Activated naive CD8-positive, alpha-beta T cell treated with anti-CD3 and anti-CD28 coated beads for 36 hours (primary cell): ENCODE results near the gene APOL2. TPM values are rescaled to one million over a fixed set of nuclear protein-coding genes. Genes with fewer than 3 reads are reported as not detected.

ENCODE experiments used
- total RNA-seq, 2 experiments: library from RNA; stranded (reverse); gene quantifications; one replicate each; pipeline ENCODE4 v1.2.3, GENCODE V29; 2021

The APOL2 gene
- total RNA-seq, 2 experiments from 2014 or later = 54.3 to 57.0 TPM

Other genes with a start within 250 kb of the APOL2 start
- 1 to 10 TPM; 3.7 to 4.7 TPM for gene RBFOX2, start 210.7 kb downstream of the APOL2 start, total RNA-seq
- gene APOL3, start 78.8 kb downstream of the APOL2 start, total RNA-seq = 10 to 100 TPM; 55.0 to 56.3 TPM
- under 1 TPM; 0.70 to 0.95 TPM for gene APOL4, start 37.7 kb downstream of the APOL2 start, total RNA-seq
- gene APOL1, start 13.6 kb upstream of the APOL2 start, total RNA-seq = 10 to 100 TPM; 17.6 to 19.3 TPM
- gene MYH9, start 148.4 kb upstream of the APOL2 start, total RNA-seq = 100 to 1,000 TPM; 551 to 554 TPM
- 100 to 1,000 TPM; 112 to 113 TPM for gene TXN2, start 242.1 kb upstream of the APOL2 start, total RNA-seq